Activated CD4-positive, alpha-beta T cell treated with anti-CD3 and anti-CD28 coated beads for 36 hours (primary cell): Measurements from ENCODE around the gene LUM. TPM values are rescaled to one million over a fixed set of nuclear protein-coding genes. Genes with fewer than 3 reads are reported as not detected.

Source experiments
- ATAC-seq: fragments of 200-7000 bp; cut with Tn5 transposase; one replicate; pipeline ENCODE4 v1.10.0; 2021; ENCODE audit warnings: mild to moderate bottlenecking, moderate library complexity
- CTCF ChIA-PET: fragments of 350-600 bp; sonication (Branson Sonifier 250); formaldehyde crosslinking; loops from one replicate; lab custom pipeline; 2021; ENCODE audit warnings: antibody characterized with exemption; lab: Charles Lee
- POLR2A ChIA-PET: fragments of 350-600 bp; sonication (Branson Sonifier 250); formaldehyde crosslinking; loops from one replicate; lab custom pipeline; 2021; ENCODE audit warnings: antibody characterized with exemption, inconsistent platforms; lab: Charles Lee
- DNase-seq: peaks from one replicate; pipeline ENCODE4 v3.0.0-alpha.2; 2020
- H3K27ac Mint-ChIP-seq: one replicate; pipeline ENCODE4 v1.8.0; 2021; ENCODE audit warnings: mixed read lengths
- H3K27me3 Mint-ChIP-seq: one replicate; pipeline ENCODE4 v1.8.0; 2021; ENCODE audit warnings: mixed read lengths
- H3K36me3 Mint-ChIP-seq: one replicate; pipeline ENCODE4 v1.8.0; 2021; ENCODE audit warnings: low read depth, mixed read lengths
- H3K4me1 Mint-ChIP-seq: one replicate; pipeline ENCODE4 v1.8.0; 2021; ENCODE audit warnings: mixed read lengths
- H3K4me3 Mint-ChIP-seq: one replicate; pipeline ENCODE4 v1.8.0; 2021; ENCODE audit warnings: mild to moderate bottlenecking, moderate library complexity, mixed read lengths
- H3K9me3 Mint-ChIP-seq: one replicate; pipeline ENCODE4 v1.8.0; 2021; ENCODE audit warnings: low read depth, mixed read lengths
- intact Hi-C, 2 experiments: fragments of 100-400 bp; cut with DNase I in 1 of 2; cut with micrococcal nuclease in 1 of 2; formaldehyde crosslinking; loops; one replicate each; pipeline versions ENCODE4 v1.14.2 to v1.15.1; 2022 to 2024; cut with DNase I, micrococcal nuclease
- total RNA-seq, 2 experiments: library from RNA; stranded (reverse); gene quantifications; one replicate each; pipeline ENCODE4 v1.2.3, GENCODE V29; 2021

Gene LUM
- total RNA-seq, 2 experiments from 2014 or later, result not detected

GRCh38 chr12:91129662-91130362, 18.5 kb upstream of the LUM start:
- no peak overlapping the region for H3K27ac Mint-ChIP-seq
- no peak for DNase-seq
- H3K36me3 Mint-ChIP-seq, result no peaks in the 10 kb centered on the region
- ATAC-seq, result no peak
- H3K9me3 Mint-ChIP-seq, result no peaks in the 10 kb centered on the region
- ChIA-PET CTCF (no interaction called here), POLR2A (no interaction called here)
- no peaks in the 10 kb centered on the region for H3K4me1 Mint-ChIP-seq
- no peaks in the 10 kb centered on the region for H3K27me3 Mint-ChIP-seq
- intact Hi-C loops, result no loop called here
- no peak overlapping the region for H3K4me3 Mint-ChIP-seq

- Mint-ChIP-seq H3K9me3 (no peaks in the 10 kb centered on the region), H3K4me1 (no peaks in the 10 kb centered on the region), H3K27ac (no peak overlapping the region), H3K27me3 (no peaks in the 10 kb centered on the region), H3K4me3 (no peak overlapping the region), H3K36me3 (no peaks in the 10 kb centered on the region)
- DNase-seq (no peak), ATAC-seq (no peak)
- ChIA-PET POLR2A (no interaction called here), CTCF (no interaction called here)
- intact Hi-C loops, result no loop called here
Measured at GRCh38 chr12:91127751-91128150, 16.5 kb upstream of the LUM start.

GRCh38 chr12:91127306-91127705, 16.0 kb upstream of the LUM start:
- POLR2A ChIA-PET, result no interaction called here

GRCh38 chr12:91126516-91126915, 15.2 kb upstream of the LUM start:
- no peaks in the 10 kb centered on the region for H3K27me3 Mint-ChIP-seq
- no peaks in the 10 kb centered on the region for H3K9me3 Mint-ChIP-seq
- DNase-seq (no peak), ATAC-seq (no peak)
- intact Hi-C loops, result no loop called here
- no peak overlapping the region for H3K4me3 Mint-ChIP-seq
- no peaks in the 10 kb centered on the region for H3K4me1 Mint-ChIP-seq
- POLR2A ChIA-PET, result no interaction called here
- no peaks in the 10 kb centered on the region for H3K36me3 Mint-ChIP-seq
- no peak overlapping the region for H3K27ac Mint-ChIP-seq
- CTCF ChIA-PET, result no interaction called here

More at GRCh38 chr12:91127306-91127705, 16.0 kb upstream of the LUM start:
- CTCF ChIA-PET, result no interaction called here
- no peaks in the 10 kb centered on the region for H3K36me3 Mint-ChIP-seq
- no peak overlapping the region for H3K27ac Mint-ChIP-seq
- H3K4me3 Mint-ChIP-seq, result no peak overlapping the region
- no peak for DNase-seq
- no peaks in the 10 kb centered on the region for H3K27me3 Mint-ChIP-seq
- intact Hi-C loops, result no loop called here
- H3K4me1 Mint-ChIP-seq, result no peaks in the 10 kb centered on the region
- no peak for ATAC-seq
- no peaks in the 10 kb centered on the region for H3K9me3 Mint-ChIP-seq

GRCh38 chr12:91123236-91123916, 12.1 kb upstream of the LUM start:
- POLR2A ChIA-PET, result no interaction called here
- H3K36me3 Mint-ChIP-seq, result no peaks in the 10 kb centered on the region
- DNase-seq (no peak), ATAC-seq (no peak)
- no peaks in the 10 kb centered on the region for H3K9me3 Mint-ChIP-seq
- CTCF ChIA-PET, result interaction anchor here (1.0 to 2.7 kb wide), 2 partner anchors 13 to 14 kb away, joined by 3 to 8 read pairs; no protein-coding TSS in a partner anchor
- H3K27ac Mint-ChIP-seq, result no peak overlapping the region
- no peaks in the 10 kb centered on the region for H3K4me1 Mint-ChIP-seq
- intact Hi-C loops, result no loop called here
- no peak overlapping the region for H3K4me3 Mint-ChIP-seq
- H3K27me3 Mint-ChIP-seq, result no peaks in the 10 kb centered on the region

- no peaks in the 10 kb centered on the region for H3K9me3 Mint-ChIP-seq
Measured at GRCh38 chr12:91120781-91121180, 9.5 kb upstream of the LUM start.

GRCh38 chr12:91119089-91119488, 7.8 kb upstream of the LUM start:
- no peaks in the 10 kb centered on the region for H3K27me3 Mint-ChIP-seq
- ChIA-PET POLR2A (no interaction called here), CTCF (no interaction called here)
- H3K4me3 Mint-ChIP-seq, result no peak overlapping the region
- no peaks in the 10 kb centered on the region for H3K36me3 Mint-ChIP-seq
- intact Hi-C loops, result no loop called here
- H3K27ac Mint-ChIP-seq, result no peak overlapping the region
- ATAC-seq (no peak), DNase-seq (no peak)
- H3K9me3 Mint-ChIP-seq, result no peaks in the 10 kb centered on the region
- no peaks in the 10 kb centered on the region for H3K4me1 Mint-ChIP-seq

More at GRCh38 chr12:91120781-91121180, 9.5 kb upstream of the LUM start:
- intact Hi-C loops, result no loop called here
- Mint-ChIP-seq H3K4me1 (no peaks in the 10 kb centered on the region), H3K4me3 (no peak overlapping the region), H3K36me3 (no peaks in the 10 kb centered on the region), H3K27me3 (no peaks in the 10 kb centered on the region), H3K27ac (no peak overlapping the region)
- ChIA-PET POLR2A (no interaction called here), CTCF (no interaction called here)
- no peak for ATAC-seq
- no peak for DNase-seq

- Mint-ChIP-seq H3K4me3 (no peak overlapping the region), H3K4me1 (no peaks in the 10 kb centered on the region), H3K9me3 (no peaks in the 10 kb centered on the region), H3K27me3 (peaks cover 2% of the 10 kb centered on the region), H3K27ac (no peak overlapping the region), H3K36me3 (no peaks in the 10 kb centered on the region)
- ChIA-PET POLR2A (no interaction called here), CTCF (interaction anchor here (1.2 kb wide), 1 partner anchor 213 kb away, joined by 5 read pairs; no protein-coding TSS in a partner anchor)
- no peak for DNase-seq
- intact Hi-C loops, result no loop called here
- no peak for ATAC-seq
Measured at GRCh38 chr12:91113621-91114020, 2.3 kb upstream of the LUM start.

GRCh38 chr12:91110311-91110924, 876 bp downstream of the LUM start:
- Mint-ChIP-seq H3K4me1 (no peaks in the 10 kb centered on the region), H3K27ac (no peak overlapping the region), H3K27me3 (peaks cover 5% of the 10 kb centered on the region), H3K36me3 (no peaks in the 10 kb centered on the region), H3K9me3 (no peaks in the 10 kb centered on the region), H3K4me3 (no peak overlapping the region)
- DNase-seq, result no peak
- ATAC-seq, result no peak
- ChIA-PET POLR2A (no interaction called here), CTCF (interaction anchor here (0.7 to 3.9 kb wide), 6 partner anchors 11 to 233 kb away, joined by 3 to 28 read pairs (median 3); no protein-coding TSS in a partner anchor)
- intact Hi-C loops, result no loop called here

GRCh38 chr12:91109581-91110310, 1.5 kb downstream of the LUM start:
- POLR2A ChIA-PET, result no interaction called here
- DNase-seq, result no peak
- Mint-ChIP-seq H3K9me3 (no peaks in the 10 kb centered on the region), H3K4me1 (no peaks in the 10 kb centered on the region), H3K4me3 (no peak overlapping the region), H3K27ac (no peak overlapping the region), H3K27me3 (peaks cover 5% of the 10 kb centered on the region), H3K36me3 (no peaks in the 10 kb centered on the region)
- intact Hi-C loops, result loop anchor here (1.0 to 5.0 kb wide), 2 partner anchors 131 to 147 kb away; no protein-coding TSS in a partner anchor
- CTCF ChIA-PET, result interaction anchor here (1.1 to 3.9 kb wide), 6 partner anchors 13 to 164 kb away, joined by 3 to 28 read pairs (median 6); no protein-coding TSS in a partner anchor
- no peak for ATAC-seq

GRCh38 chr12:91109148-91109564, 2.1 kb downstream of the LUM start:
- peaks cover 5% of the 10 kb centered on the region for H3K27me3 Mint-ChIP-seq
- H3K9me3 Mint-ChIP-seq, result no peaks in the 10 kb centered on the region
- no peak overlapping the region for H3K4me3 Mint-ChIP-seq
- H3K36me3 Mint-ChIP-seq, result no peaks in the 10 kb centered on the region
- DNase-seq (peak; percentile 79), ATAC-seq (no peak)
- ChIA-PET POLR2A (no interaction called here), CTCF (interaction anchor here (0.6 to 3.9 kb wide), 16 partner anchors 14 to 219 kb away, joined by 3 to 28 read pairs (median 4); no protein-coding TSS in a partner anchor)
- intact Hi-C loops, result loop anchor here (1.0 to 5.0 kb wide), 2 partner anchors 131 to 147 kb away; no protein-coding TSS in a partner anchor
- no peaks in the 10 kb centered on the region for H3K4me1 Mint-ChIP-seq
- H3K27ac Mint-ChIP-seq, result no peak overlapping the region
